HG03558 (cell line): ENCODE measurements around the gene XPC.

Experiments used
- ATAC-seq: cut with Tn5 transposase; IDR thresholded peaks from one replicate; pipeline ENCODE4 v1.9.1; 2021; ENCODE audit warnings: moderate number of reproducible peaks; ENCODE audit not compliant: unreplicated experiment; ENCODE audit errors: extremely low read depth

The XPC gene

GRCh38 chr3:14208977-14209394 lies 30.6 kb upstream of the XPC start:
- no peak for ATAC-seq

- ATAC-seq = no peak
Measured at GRCh38 chr3:14208168-14208567, 29.8 kb upstream of the XPC start.

GRCh38 chr3:14206548-14207177 lies 28.3 kb upstream of the XPC start:
- ATAC-seq = no peak

- no peak for ATAC-seq
Measured at GRCh38 chr3:14204515-14205284, 26.3 kb upstream of the XPC start.

- no peak for ATAC-seq
Measured at GRCh38 chr3:14203521-14204079, 25.2 kb upstream of the XPC start.

- ATAC-seq = no peak
Measured at GRCh38 chr3:14202874-14203520, 24.6 kb upstream of the XPC start.

- no peak for ATAC-seq
Measured at GRCh38 chr3:14201940-14202684, 23.7 kb upstream of the XPC start.

- no peak for ATAC-seq
Measured at GRCh38 chr3:14200841-14201240, 22.4 kb upstream of the XPC start.

GRCh38 chr3:14200276-14200675 lies 21.9 kb upstream of the XPC start:
- no peak for ATAC-seq

GRCh38 chr3:14199641-14200040 lies 21.2 kb upstream of the XPC start:
- ATAC-seq = no peak

GRCh38 chr3:14194865-14195264 lies 16.5 kb upstream of the XPC start:
- ATAC-seq = no peak

GRCh38 chr3:14188041-14188754 lies 9.8 kb upstream of the XPC start:
- no peak for ATAC-seq

GRCh38 chr3:14186854-14187458 lies 8.6 kb upstream of the XPC start:
- no peak for ATAC-seq

GRCh38 chr3:14183015-14183577 lies 4.7 kb upstream of the XPC start:
- ATAC-seq = no peak

- no peak for ATAC-seq
Measured at GRCh38 chr3:14181253-14181652, 2.9 kb upstream of the XPC start.

GRCh38 chr3:14179795-14180194 lies 1.4 kb upstream of the XPC start:
- ATAC-seq = no peak

GRCh38 chr3:14179114-14179465 lies 689 bp upstream of the XPC start:
- no peak for ATAC-seq

- no peak for ATAC-seq
Measured at GRCh38 chr3:14177580-14178246, 688 bp downstream of the XPC start.
